Psoas muscle (tissue), 8 donors: ENCODE data around the gene YBEY. TPM values are rescaled to one million over a fixed set of nuclear protein-coding genes. Genes with fewer than 3 reads are reported as not detected.
A peak's percentile ranks its signal among the peaks of the same experiment; 100 is the strongest.
"Not testable (repeated sequence)": the region's sequence is repeated elsewhere in the genome, so short reads cannot be mapped to it uniquely, and the experiment has no call there.

Experiments
- ATAC-seq, 4 donors: fragments of 200-7000 bp; cut with Tn5 transposase; one replicate each; pipeline ENCODE4 v1.9.1; 2020; ENCODE audit warnings: moderate library complexity in 3 of 4, mild to moderate bottlenecking in 2 of 4
- DNase-seq, 2 donors: peaks; one replicate each; pipeline ENCODE4 v3.0.0-alpha.2; 2020
- H3K27ac ChIP-seq: fragments of 200-600 bp; one replicate; pipeline ENCODE4 v1.8.0; 2022
- H3K27me3 ChIP-seq, 3 donors: fragments of 200-600 bp in 1 of 3; one replicate each; pipeline versions ENCODE4 v1.6.1 to v1.8.0; 2013 to 2022; ENCODE audit warnings: low read length in 2 of 3, mild to moderate bottlenecking in 2 of 3, moderate library complexity in 1 of 3; ENCODE audit not compliant: insufficient read depth in 3 of 3
- H3K36me3 ChIP-seq, 2 donors: fragments of 200-600 bp in 1 of 2; one replicate each; pipeline versions ENCODE4 v1.6.1 to v1.8.0; 2013 to 2022; ENCODE audit warnings: low read depth in 1 of 2, mild to moderate bottlenecking in 1 of 2, moderate library complexity in 1 of 2; ENCODE audit not compliant: insufficient read depth in 1 of 2
- H3K4me1 ChIP-seq: fragments of 200-600 bp; one replicate; pipeline ENCODE4 v1.8.0; 2022
- H3K4me3 ChIP-seq: fragments of 200-600 bp; one replicate; pipeline ENCODE4 v1.8.0; 2022; ENCODE audit warnings: mild to moderate bottlenecking
- H3K9me3 ChIP-seq: fragments of 200-600 bp; one replicate; pipeline ENCODE4 v1.8.0; 2022
- CTCF ChIP-seq: fragments of 200-600 bp; IDR thresholded peaks from one replicate; pipeline ENCODE4 v1.8.0; 2022; ENCODE audit warnings: antibody characterized with exemption
- WGBS, 3 donors: extraction: QIAGEN DNeasy Blood & Tissue Kit; methylation state at CpG; one replicate each; pipeline versions ENCODE4 v1.1.6 to v1.1.7; 2013; 5-methylcytosine and 5-hydroxymethylcytosine counted together
- intact Hi-C, 2 donors: fragments of 100-400 bp; cut with DNase I; formaldehyde crosslinking; loops; one replicate each; pipeline versions ENCODE4 v1.11.0 to v1.14.2; 2022
- long read RNA-seq, 2 donors: library from polyadenylated mRNA; unstranded; transcript quantifications; one replicate each; pipeline ENCODE4 v2.0.0, GENCODE V29; 2021
- polyA plus RNA-seq, 3 donors: library from polyadenylated mRNA; stranded (reverse); fragments of 200-250 nt; gene quantifications; one replicate each; pipeline ENCODE4 v1.2.3, GENCODE V29; 2013
- total RNA-seq, 4 donors: library from RNA; stranded (reverse); fragmentation: NEBNext Ultra II Directional in 2 of 4; extraction: Animal tissue kit (Norgen Biotek cat#: 25700) in 2 of 4; gene quantifications; one replicate each; pipeline versions ENCODE4 v1.2.1 to v1.2.4, GENCODE V29; 2021 to 2023
- donor health status: healthy with polysubstance abuse.
- donor health status: DM: no; HTN: no; CAD: no; lungs with moderate emphysema.
- donor health status: Bipolar disorder and iron deficiency.
- donor health status: healthy.
- donor health status: DM: yes; HTN: yes; CAD: no.
- donor health status: DM: no; HTN: no; CAD: no.
- donor health status: DM: no; HTN: no; CAD: no.
- donor health status: DM: yes; HTN: yes; CAD: no.

The YBEY gene
- total RNA-seq (10 to 100 TPM in 1 of 4 donors, 1 to 10 TPM in 3; 4.7 to 11.0 (median 7.1) TPM), polyA plus RNA-seq (10 to 100 TPM; 12.2 to 18.2 (median 14.8) TPM)
- long read RNA-seq, donor 1, partial matches to known transcripts: 3 of 6 reads
- long read RNA-seq, donor 1, other reads (novel, unspliced or antisense): 1 of 6 reads
- long read RNA-seq, donor 2, partial matches to known transcripts: 2 of 5 reads
- long read RNA-seq, donor 2, other reads (novel, unspliced or antisense): 0 of 5 reads

- intact Hi-C loops: loop anchor here (10.0 kb wide), 2 partner anchors 49 to 141 kb away; no protein-coding TSS in a partner anchor
- Histone ChIP-seq H3K27me3 (no peaks in the 10 kb centered on the region), H3K27ac (peak within 1 kb of the TSS; percentile 96), H3K4me1 (peaks cover 51% of the 10 kb centered on the region), H3K4me3 (peak within 1 kb of the TSS; percentile 93), H3K9me3 (no peaks in the 10 kb centered on the region), H3K36me3 (peaks cover 3 to 58% of the 10 kb centered on the region in 2 donors)
- WGBS, 3 donors: 0 to 1% (median 0%) methylated on average over 69 to 105 of the region's 105 CpGs
- peak; percentile 33 for TF ChIP-seq CTCF
- DNase-seq: peak; percentile 92 to 95
- peak; percentile 96 to 98 (median 98) for ATAC-seq
Observed at GRCh38 chr21:46285761-46286647, at the start of gene YBEY. TSS of gene YBEY (plus strand) at chr21:46286342. CDS start at chr21:46286914, 572 bp downstream.

GRCh38 chr21:46237474-46237873, 48.7 kb upstream of the YBEY start:
- intact Hi-C loops: loop anchor here in 1 of 2 donors (5.0 kb wide), 1 partner anchor 35 kb away; no protein-coding TSS in a partner anchor

GRCh38 chr21:46239817-46240325, 46.3 kb upstream of the YBEY start:
- H3K4me1 ChIP-seq: no peaks in the 10 kb centered on the region
- intact Hi-C loops: loop anchor here (5.0 to 10.0 kb wide), 2 partner anchors 32 to 185 kb away; no protein-coding TSS in a partner anchor
- H3K27me3 ChIP-seq: no peaks in the 10 kb centered on the region
- H3K4me3 ChIP-seq: no peak overlapping the region
- 85 to 88% (median 87%) methylated on average over 7 of the region's 7 CpGs for WGBS, 3 donors
- no peak overlapping the region for H3K27ac ChIP-seq
- TF ChIP-seq CTCF: no peak
- no peak for DNase-seq
- H3K36me3 ChIP-seq: peaks cover 20 to 98% of the 10 kb centered on the region in 2 donors
- H3K9me3 ChIP-seq: no peaks in the 10 kb centered on the region
- ATAC-seq: no peak

More at GRCh38 chr21:46237474-46237873, 48.7 kb upstream of the YBEY start:
- Histone ChIP-seq H3K4me1 (no peaks in the 10 kb centered on the region), H3K27me3 (no peaks in the 10 kb centered on the region), H3K36me3 (peaks cover 23 to 98% of the 10 kb centered on the region in 2 donors), H3K9me3 (no peaks in the 10 kb centered on the region), H3K4me3 (no peak overlapping the region), H3K27ac (no peak overlapping the region)
- DNase-seq (no peak), ATAC-seq (no peak)
- WGBS, 3 donors: 92 to 95% (median 92%) methylated on average over 5 of the region's 5 CpGs
- no peak for TF ChIP-seq CTCF

GRCh38 chr21:46241577-46241976, 44.6 kb upstream of the YBEY start:
- not testable (repeated sequence) for H3K27ac ChIP-seq, H3K4me3 ChIP-seq, H3K27me3 ChIP-seq, H3K4me1 ChIP-seq, DNase-seq, H3K9me3 ChIP-seq, ATAC-seq
- H3K36me3 ChIP-seq: peaks cover 15 to 98% of the 10 kb centered on the region in 2 donors
- 93 to 96% (median 94%) methylated on average over 1 of the region's 1 CpG for WGBS, 3 donors
- intact Hi-C loops: loop anchor here in 1 of 2 donors (10.0 kb wide), 1 partner anchor 183 kb away; no protein-coding TSS in a partner anchor

GRCh38 chr21:46243325-46243724, 42.8 kb upstream of the YBEY start:
- intact Hi-C loops: loop anchor here in 1 of 2 donors (10.0 kb wide), 1 partner anchor 181 kb away; no protein-coding TSS in a partner anchor

More at GRCh38 chr21:46243325-46243724, 42.8 kb upstream of the YBEY start:
- WGBS, 3 donors: 89% methylated on average over 8 of the region's 8 CpGs
- Histone ChIP-seq H3K36me3 (peaks cover 18 to 100% of the 10 kb centered on the region in 2 donors), H3K27ac (no peak overlapping the region), H3K27me3 (no peaks in the 10 kb centered on the region), H3K4me1 (no peaks in the 10 kb centered on the region), H3K9me3 (no peaks in the 10 kb centered on the region), H3K4me3 (no peak overlapping the region)
- DNase-seq (no peak), ATAC-seq (no peak)
- no peak for TF ChIP-seq CTCF
